Bronchial epithelial cell (primary cell): ENCODE measurements around the gene PCP2. TPM values are rescaled to one million over a fixed set of nuclear protein-coding genes. Genes with fewer than 3 reads are reported as not detected.
A peak's percentile ranks its signal among the peaks of the same experiment; 100 is the strongest.

Source experiments
- DNase-seq: peaks from one replicate; pipeline ENCODE4 v3.0.0-alpha.2; 2010; ENCODE audit warnings: low read depth
- FAIRE-seq: peaks from 2 replicates; lab custom pipeline; 2011; peaks lifted over from hg19 to GRCh38; lab: Jason Lieb, UNC
- H3K27me3 ChIP-seq: 2 replicates; pipeline ENCODE4 v1.5.1; 2011; ENCODE audit warnings: low read length; ENCODE audit not compliant: control insufficient read depth, insufficient read depth
- H3K36me3 ChIP-seq: 2 replicates; pipeline ENCODE4 v1.5.1; 2011; ENCODE audit warnings: low read length; ENCODE audit not compliant: control insufficient read depth, insufficient read depth
- H3K4me3 ChIP-seq: 2 replicates; pipeline ENCODE4 v1.5.1; 2011; ENCODE audit warnings: mild to moderate bottlenecking, low read depth, low read length, control low read depth
- CTCF ChIP-seq: IDR thresholded peaks from 2 replicates; pipeline ENCODE4 v1.5.1; 2011; ENCODE audit warnings: mild to moderate bottlenecking, moderate library complexity, low read length, control low read depth, inconsistent platforms; ENCODE audit not compliant: insufficient read depth, severe bottlenecking
- total RNA-seq: library from RNA; depleted of rRNA; stranded (reverse); fragments of >200 nt; gene quantifications from 2 replicates; pipeline ENCODE4 v1.2.1, GENCODE V29; 2014

Gene PCP2
- total RNA-seq, 1 donor from 2014 or later = not detected

- no peaks in the 10 kb centered on the region for H3K27me3 ChIP-seq
- no peak for TF ChIP-seq CTCF
- DNase-seq = peak; percentile 6
- no peak overlapping the region for H3K4me3 ChIP-seq
- FAIRE-seq = no peak
- peaks cover 6% of the 10 kb centered on the region for H3K36me3 ChIP-seq
Observed at GRCh38 chr19:7678971-7679751, 45.6 kb upstream of the PCP2 start.

- no peak overlapping the region for H3K4me3 ChIP-seq
- DNase-seq (no peak), FAIRE-seq (peak; percentile 7)
- TF ChIP-seq CTCF = no peak
- H3K27me3 ChIP-seq = no peaks in the 10 kb centered on the region
- H3K36me3 ChIP-seq = peaks cover 5% of the 10 kb centered on the region
Observed at GRCh38 chr19:7677669-7678311, 44.3 kb upstream of the PCP2 start.

- DNase-seq = no peak
- no peak for FAIRE-seq
Observed at GRCh38 chr19:7676854-7677253, 43.3 kb upstream of the PCP2 start, which contains the start of gene MCEMP1. Gene MCEMP1, plus strand, starts transcription at chr19:7677090. Its CDS starts 31 bp downstream, at chr19:7677121.

GRCh38 chr19:7676376-7676775 lies 42.9 kb upstream of the PCP2 start:
- Histone ChIP-seq H3K27me3 (no peaks in the 10 kb centered on the region), H3K4me3 (no peak overlapping the region), H3K36me3 (no peaks in the 10 kb centered on the region)
- no peak for FAIRE-seq
- no peak for TF ChIP-seq CTCF
- DNase-seq = no peak

More at GRCh38 chr19:7676854-7677253, 43.3 kb upstream of the PCP2 start, which contains the start of gene MCEMP1:
- no peaks in the 10 kb centered on the region for H3K27me3 ChIP-seq
- H3K4me3 ChIP-seq = no peak within 1 kb of the TSS
- H3K36me3 ChIP-seq = no peaks in the 10 kb centered on the region
- TF ChIP-seq CTCF = no peak

- TF ChIP-seq CTCF = no peak
- Histone ChIP-seq H3K27me3 (peaks cover 7% of the 10 kb centered on the region), H3K4me3 (no peak overlapping the region), H3K36me3 (no peaks in the 10 kb centered on the region)
- no peak for FAIRE-seq
- DNase-seq = peak; percentile 32
Observed at GRCh38 chr19:7674010-7675005, 40.8 kb upstream of the PCP2 start.
